PFSK-1 (cell line): ENCODE measurements around the gene USP20.

Experiments
- POLR2AphosphoS5 ChIP-seq: IDR thresholded peaks from 2 replicates; pipeline ENCODE4 v1.6.1; 2012; ENCODE audit warnings: low read depth, mild to moderate bottlenecking, control low read depth, low read length, moderate library complexity
- REST ChIP-seq, 2 experiments: IDR thresholded peaks; 2 replicates each; pipeline versions ENCODE4 v1.6.1 to v1.8.0; 2011 to 2012; ENCODE audit warnings: low read depth in 2 of 2, low read length in 2 of 2, control low read depth in 1 of 2, inconsistent platforms in 1 of 2, mild to moderate bottlenecking in 1 of 2, moderate library complexity in 1 of 2; ENCODE audit not compliant: insufficient read depth in 1 of 2
- SIN3A ChIP-seq: IDR thresholded peaks from 2 replicates; pipeline ENCODE4 v1.6.1; 2012; ENCODE audit warnings: mild to moderate bottlenecking, low read length, moderate library complexity, borderline replicate concordance; ENCODE audit not compliant: insufficient read depth
- TAF1 ChIP-seq: IDR thresholded peaks from 2 replicates; pipeline ENCODE4 v1.6.1; 2012; ENCODE audit warnings: low read length, control low read depth, borderline replicate concordance; ENCODE audit not compliant: insufficient read depth

GRCh38 chr9:129884220-129885017 lies 49.2 kb downstream of the USP20 start:
- TF ChIP-seq TAF1 (no peak), REST (IDR thresholded peaks at IDR 0.05; ENCODE audit: insufficient read depth in 1 of 2, low read depth in 2 of 2, low read length in 2 of 2) (no peak), POLR2AphosphoS5 (peak; percentile 43), SIN3A (no peak)
